Measurements from ENCODE around the gene ABCC5.
A peak's percentile ranks its signal among the peaks of the same experiment; 100 is the strongest.
"Not testable (repeated sequence)": the region's sequence is repeated elsewhere in the genome, so short reads cannot be mapped to it uniquely, and the experiment has no call there.

The ABCC5 gene

DNA sequence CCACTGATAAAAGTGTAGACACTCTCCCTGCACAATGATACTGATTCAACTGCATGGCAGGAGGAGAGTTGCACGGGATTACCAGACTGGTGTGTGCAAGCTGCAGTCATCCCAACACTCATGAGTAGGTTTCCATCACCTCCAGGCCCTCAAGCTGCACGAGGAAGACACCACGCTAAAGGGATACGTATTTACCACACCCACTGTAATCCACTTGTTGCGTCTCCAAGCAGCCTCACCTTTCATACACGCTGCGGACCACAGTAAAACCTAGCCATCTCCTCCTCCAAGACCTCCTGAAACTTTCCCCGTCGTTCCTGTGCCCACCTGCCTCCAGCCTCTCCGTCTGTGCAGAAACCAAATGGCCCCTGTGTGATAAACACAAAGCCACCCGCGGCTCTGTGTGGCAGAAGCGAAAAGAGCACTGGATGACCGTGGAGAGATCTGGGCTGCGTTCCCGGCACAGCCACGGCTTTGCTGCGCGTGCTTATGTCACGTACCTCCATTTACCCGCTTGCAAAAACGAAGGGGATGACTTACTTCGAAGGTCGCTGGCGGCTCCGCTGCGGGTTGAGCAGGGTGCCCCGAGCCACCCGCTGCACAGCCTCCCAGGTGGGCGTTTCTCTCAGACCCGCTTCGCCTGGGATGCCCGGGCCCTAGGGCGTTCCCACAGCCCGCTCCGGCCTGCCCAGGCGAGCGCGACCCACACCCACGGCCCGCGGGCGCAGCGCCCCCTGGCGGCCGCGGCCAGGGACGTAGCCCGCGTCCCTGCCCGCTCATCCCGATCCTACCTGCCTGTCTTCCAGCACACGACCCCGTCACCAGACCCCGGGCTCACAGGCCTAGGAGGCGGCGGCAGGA is 643 bp downstream of the ABCC5 start:
- Histone ChIP-seq H3K27ac (peak overlapping the region; percentile 72), H4K20me1 (peaks cover 24% of the 10 kb centered on the region), H3K9ac (peak overlapping the region; percentile 84), H3K36me3 (peaks cover 22% of the 10 kb centered on the region), H3K9me3 (no peaks in the 10 kb centered on the region), H3K4me2 (peak overlapping the region; percentile 81), H3K27me3 (no peaks in the 10 kb centered on the region), H3K4me1 (peaks cover 28% of the 10 kb centered on the region), H3K4me3 (peak overlapping the region; percentile 93)
- no peak for TF ChIP-seq Cebpa-rat (IDR thresholded peaks at IDR 0.05)

DNA sequence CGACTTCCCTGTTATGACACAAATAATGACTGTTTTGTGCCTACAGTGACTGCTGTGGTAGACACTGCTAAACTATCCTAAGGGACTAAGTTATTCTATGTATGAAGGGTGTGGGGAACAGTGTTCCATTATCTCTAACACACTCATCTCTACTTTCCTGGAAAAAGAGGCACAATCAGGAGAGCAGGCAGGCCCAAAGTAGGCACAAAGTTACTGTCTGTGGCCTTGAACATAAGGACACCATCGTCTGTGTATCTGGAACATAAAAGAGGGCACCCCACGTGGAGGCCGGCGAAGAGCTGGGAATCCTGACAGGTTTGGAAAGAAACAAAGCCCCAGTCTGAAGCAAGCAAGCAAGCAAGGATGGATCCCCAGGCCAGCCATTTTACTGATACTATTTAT is 1.5 kb downstream of the ABCC5 start:
- H3K9ac ChIP-seq = 0 out of 2 replicates have a peak overlapping the region, but pooled peaks have one; percentile 7
- peak overlapping the region; percentile 93; the same call in 1 of the 2 replicates for H3K4me3 ChIP-seq

GRCh38 chr3:184015381-184016019 is 2.2 kb downstream of the ABCC5 start:
- H3K4me3 ChIP-seq = no peak overlapping the region
- no peak overlapping the region for H3K27ac ChIP-seq
- no peak for TF ChIP-seq Cebpa-rat (IDR thresholded peaks at IDR 0.05)
- H4K20me1 ChIP-seq = peaks cover 24% of the 10 kb centered on the region
- peak overlapping the region; percentile 81 for H3K4me2 ChIP-seq
- H3K36me3 ChIP-seq = peaks cover 38% of the 10 kb centered on the region
- peaks cover 28% of the 10 kb centered on the region for H3K4me1 ChIP-seq
- no peaks in the 10 kb centered on the region for H3K9me3 ChIP-seq
- H3K27me3 ChIP-seq = no peaks in the 10 kb centered on the region
- H3K9ac ChIP-seq = 0 out of 2 replicates have a peak overlapping the region, but pooled peaks have one; percentile 7

More for the DNA sequence above, 1.5 kb downstream of the ABCC5 start:
- Histone ChIP-seq H4K20me1 (peaks cover 24% of the 10 kb centered on the region), H3K9me3 (no peaks in the 10 kb centered on the region), H3K4me1 (peaks cover 28% of the 10 kb centered on the region), H3K27ac (no peak overlapping the region), H3K27me3 (no peaks in the 10 kb centered on the region), H3K36me3 (peaks cover 31% of the 10 kb centered on the region), H3K4me2 (peak overlapping the region; percentile 81)
- no peak for TF ChIP-seq Cebpa-rat (IDR thresholded peaks at IDR 0.05)

DNA sequence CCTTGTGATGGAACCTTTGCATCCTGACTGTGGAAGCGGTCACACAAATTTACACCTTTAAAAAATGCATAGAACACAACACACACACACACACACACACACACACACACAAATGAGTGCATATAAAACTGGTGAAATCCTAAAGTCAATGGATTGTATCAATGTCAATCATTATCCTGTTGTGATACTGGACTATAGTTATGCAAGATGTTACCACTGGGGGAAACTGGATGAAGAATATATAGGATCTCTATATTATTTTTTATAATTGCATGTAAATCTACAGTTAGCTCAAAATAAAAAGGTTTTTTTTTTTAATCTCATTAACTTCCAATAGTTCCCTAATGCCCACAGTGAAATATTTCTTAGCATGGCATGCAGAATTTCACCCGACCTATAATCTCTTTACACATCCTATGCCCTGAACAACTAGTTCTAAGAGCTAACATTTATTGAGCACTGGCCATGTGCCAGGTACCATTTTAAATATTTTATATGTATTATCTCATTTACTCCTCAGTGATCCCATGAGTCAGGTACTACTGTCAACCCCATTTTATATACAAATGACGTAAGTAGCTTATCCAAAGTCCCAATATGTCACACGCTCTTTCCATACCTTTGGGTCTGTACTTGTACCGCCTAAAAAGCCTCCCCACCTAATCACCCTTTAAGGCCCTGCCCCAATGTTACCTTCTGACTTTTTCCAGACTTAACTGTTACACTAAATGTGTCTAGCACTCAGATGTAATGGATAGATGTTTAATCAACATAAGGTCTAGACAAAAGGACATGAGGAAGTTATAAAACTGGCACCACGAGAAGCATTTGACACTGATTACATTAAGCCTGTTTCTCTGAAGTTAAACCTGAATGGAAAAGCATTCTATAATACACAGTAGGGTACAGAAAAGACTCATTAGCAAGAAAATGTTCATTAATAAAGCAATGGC is 5.5 kb downstream of the ABCC5 start:
- no peak overlapping the region for H3K4me2 ChIP-seq
- no peak overlapping the region for H3K9ac ChIP-seq
- H3K4me3 ChIP-seq = no peak overlapping the region
- H4K20me1 ChIP-seq = peaks cover 24% of the 10 kb centered on the region
- no peak overlapping the region for H3K27ac ChIP-seq
- peaks cover 55% of the 10 kb centered on the region for H3K36me3 ChIP-seq
- H3K27me3 ChIP-seq = no peaks in the 10 kb centered on the region
- H3K9me3 ChIP-seq = no peaks in the 10 kb centered on the region
- peaks cover 37% of the 10 kb centered on the region for H3K4me1 ChIP-seq
- TF ChIP-seq Cebpa-rat (IDR thresholded peaks at IDR 0.05) = no peak

GRCh38 chr3:184011230-184011876 is 6.3 kb downstream of the ABCC5 start:
- no peak for TF ChIP-seq Cebpa-rat (IDR thresholded peaks at IDR 0.05)
- peaks cover 16% of the 10 kb centered on the region; the same call in 1 of the 2 replicates for H4K20me1 ChIP-seq
- H3K9ac ChIP-seq = no peak overlapping the region
- H3K4me2 ChIP-seq = no peak overlapping the region
- no peaks in the 10 kb centered on the region for H3K9me3 ChIP-seq
- H3K27me3 ChIP-seq = no peaks in the 10 kb centered on the region
- peaks cover 28% of the 10 kb centered on the region for H3K4me1 ChIP-seq
- no peak overlapping the region for H3K27ac ChIP-seq
- H3K4me3 ChIP-seq = no peak overlapping the region
- peaks cover 55% of the 10 kb centered on the region for H3K36me3 ChIP-seq

- H3K36me3 ChIP-seq = peaks cover 56% of the 10 kb centered on the region
- peak overlapping the region; percentile 48 for H3K4me2 ChIP-seq
- peaks cover 15% of the 10 kb centered on the region for H3K4me1 ChIP-seq
- TF ChIP-seq Cebpa-rat (IDR thresholded peaks at IDR 0.05) = no peak
- no peak overlapping the region for H3K4me3 ChIP-seq
- H3K27me3 ChIP-seq = no peaks in the 10 kb centered on the region
- no peaks in the 10 kb centered on the region for H4K20me1 ChIP-seq
- no peak overlapping the region; the same call in 1 of the 2 replicates for H3K9ac ChIP-seq
- no peak overlapping the region for H3K27ac ChIP-seq
- no peaks in the 10 kb centered on the region for H3K9me3 ChIP-seq
Measured at GRCh38 chr3:184008161-184008560, 9.5 kb downstream of the ABCC5 start.

GRCh38 chr3:184007143-184007813 is 10.4 kb downstream of the ABCC5 start:
- not testable (repeated sequence) for H3K9ac ChIP-seq, H3K4me3 ChIP-seq, H4K20me1 ChIP-seq, H3K9me3 ChIP-seq, H3K27me3 ChIP-seq, H3K4me2 ChIP-seq, H3K27ac ChIP-seq
- Histone ChIP-seq H3K4me1 (peaks cover 15% of the 10 kb centered on the region), H3K36me3 (peaks cover 53% of the 10 kb centered on the region)

DNA sequence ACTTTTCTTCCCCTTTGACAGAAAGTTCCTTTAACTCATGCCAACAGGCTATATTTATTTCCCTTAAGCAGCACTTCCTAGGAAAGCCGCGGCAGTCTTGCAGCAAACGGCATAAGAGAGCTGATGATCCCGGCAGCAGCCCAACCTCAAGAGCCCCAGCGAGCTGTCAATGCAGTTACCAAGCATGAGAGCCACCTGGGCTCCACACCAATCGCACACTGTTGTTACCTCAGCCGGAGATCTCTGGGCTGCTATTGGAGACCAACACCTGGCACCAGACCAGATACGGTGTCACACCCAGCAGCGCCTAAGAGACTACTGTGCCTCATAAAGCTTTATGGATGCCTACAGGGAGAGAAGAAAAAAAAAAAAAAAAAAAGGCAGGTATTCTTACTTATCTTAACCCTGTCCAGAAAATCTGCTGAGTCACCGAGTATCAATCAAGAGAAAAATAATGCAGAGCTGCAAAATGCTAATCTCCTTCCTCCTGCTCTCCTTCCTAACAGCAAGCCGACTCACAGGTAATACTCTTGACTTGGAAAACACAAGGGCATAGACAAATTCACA is 11.7 kb downstream of the ABCC5 start:
- H3K27ac ChIP-seq = no peak overlapping the region
- no peak overlapping the region for H3K4me3 ChIP-seq
- no peaks in the 10 kb centered on the region for H3K9me3 ChIP-seq
- no peak for TF ChIP-seq Cebpa-rat (IDR thresholded peaks at IDR 0.05)
- peaks cover 47% of the 10 kb centered on the region for H3K36me3 ChIP-seq
- H3K9ac ChIP-seq = no peak overlapping the region
- no peaks in the 10 kb centered on the region for H3K27me3 ChIP-seq
- H3K4me1 ChIP-seq = peaks cover 15% of the 10 kb centered on the region
- no peak overlapping the region for H3K4me2 ChIP-seq
- H4K20me1 ChIP-seq = peaks cover 11% of the 10 kb centered on the region

All from BLaER1 (cell line).